Measurements from ENCODE around the gene SYCE1. TPM values are rescaled to one million over a fixed set of nuclear protein-coding genes. Genes with fewer than 3 reads are reported as not detected.
"Not testable (repeated sequence)": the region's sequence is repeated elsewhere in the genome, so short reads cannot be mapped to it uniquely, and the experiment has no call there.

Gene SYCE1
- total RNA-seq, 4 donors from 2014 or later = 5.9 TPM; not detected in 3

- Histone ChIP-seq H3K36me3 (no peaks in the 10 kb centered on the region), H3K4me3 (peak within 1 kb of the TSS; percentile 40), H3K27me3 (peaks cover 32% of the 10 kb centered on the region), H3K27ac (peak within 1 kb of the TSS; percentile 43), H3K4me1 (peaks cover 28% of the 10 kb centered on the region), H3K9me3 (no peaks in the 10 kb centered on the region)
- TF ChIP-seq EP300 (IDR thresholded peaks at IDR 0.05) = no peak
- TF ChIP-seq POLR2AphosphoS5 (IDR thresholded peaks at IDR 0.05) = no peak
- TF ChIP-seq POLR2A (IDR thresholded peaks at IDR 0.05) = no peak
- DNase-seq (ENCODE audit: low spot score in 2 of 2) = no peak
- WGBS = 66% methylated on average over 14 of the region's 16 CpGs
Measured at GRCh38 chr10:133526957-133527588, 38.3 kb downstream of the SYCE1 start, which contains the start of gene CYP2E1. TSS of gene CYP2E1 (plus strand) at chr10:133527363. CDS start at chr10:133527396, 33 bp downstream.

GRCh38 chr10:133525444-133525843 lies 39.9 kb downstream of the SYCE1 start:
- TF ChIP-seq POLR2AphosphoS5 (IDR thresholded peaks at IDR 0.05) = no peak
- no peak for TF ChIP-seq POLR2A (IDR thresholded peaks at IDR 0.05)
- no peak for TF ChIP-seq EP300 (IDR thresholded peaks at IDR 0.05)
- TF ChIP-seq CTCF (IDR thresholded peaks at IDR 0.05) = no peak
- H3K9me3 ChIP-seq = no peaks in the 10 kb centered on the region
- 94% methylated on average over 7 of the region's 7 CpGs for WGBS
- peaks cover 32% of the 10 kb centered on the region for H3K27me3 ChIP-seq
- no peaks in the 10 kb centered on the region for H3K36me3 ChIP-seq
- H3K27ac ChIP-seq = no peak overlapping the region
- DNase-seq (ENCODE audit: low spot score in 2 of 2) = no peak
- H3K4me1 ChIP-seq = peaks cover 30% of the 10 kb centered on the region
- no peak overlapping the region for H3K4me3 ChIP-seq

- Histone ChIP-seq H3K27ac (no peak overlapping the region), H3K36me3 (no peaks in the 10 kb centered on the region), H3K9me3 (no peaks in the 10 kb centered on the region), H3K4me3 (no peak overlapping the region), H3K27me3 (peaks cover 21% of the 10 kb centered on the region), H3K4me1 (peaks cover 26% of the 10 kb centered on the region)
- TF ChIP-seq CTCF (IDR thresholded peaks at IDR 0.05) = no peak
- TF ChIP-seq EP300 (IDR thresholded peaks at IDR 0.05) = no peak
- no peak for TF ChIP-seq POLR2AphosphoS5 (IDR thresholded peaks at IDR 0.05)
- WGBS = 93% methylated on average over 9 of the region's 9 CpGs
- DNase-seq (ENCODE audit: low spot score in 2 of 2) = no peak
Measured at GRCh38 chr10:133523631-133524203, 41.7 kb downstream of the SYCE1 start.

GRCh38 chr10:133520193-133520738 lies 45.1 kb downstream of the SYCE1 start:
- Histone ChIP-seq H3K36me3 (no peaks in the 10 kb centered on the region), H3K9me3 (no peaks in the 10 kb centered on the region), H3K4me1 (peaks cover 9% of the 10 kb centered on the region), H3K27me3 (no peaks in the 10 kb centered on the region), H3K27ac (no peak overlapping the region), H3K4me3 (peak overlapping the region; percentile 44)
- DNase-seq (ENCODE audit: low spot score in 2 of 2) = peak; percentile 81 to 86
- 1% methylated on average over 21 of the region's 33 CpGs for WGBS
- TF ChIP-seq EP300 (IDR thresholded peaks at IDR 0.05) (no peak), CTCF (IDR thresholded peaks at IDR 0.05) (peak; percentile 57 to 90)

- not testable (repeated sequence) for H3K9me3 ChIP-seq; H3K27ac ChIP-seq; H3K36me3 ChIP-seq; DNase-seq (ENCODE audit: low spot score in 2 of 2); H3K4me1 ChIP-seq; H3K27me3 ChIP-seq; H3K4me3 ChIP-seq
- WGBS = 88% methylated on average over 5 of the region's 5 CpGs
Measured at GRCh38 chr10:133518517-133518916, 46.9 kb downstream of the SYCE1 start.

- 70% methylated on average over 4 of the region's 4 CpGs for WGBS
- no peak overlapping the region for H3K27ac ChIP-seq
- peaks cover 9% of the 10 kb centered on the region for H3K4me1 ChIP-seq
- H3K4me3 ChIP-seq = no peak overlapping the region
- no peak for DNase-seq (ENCODE audit: low spot score in 2 of 2)
- no peaks in the 10 kb centered on the region for H3K27me3 ChIP-seq
- H3K9me3 ChIP-seq = no peaks in the 10 kb centered on the region
- no peak for TF ChIP-seq POLR2A (IDR thresholded peaks at IDR 0.05)
- no peak for TF ChIP-seq POLR2AphosphoS5 (IDR thresholded peaks at IDR 0.05)
- no peak for TF ChIP-seq CTCF (IDR thresholded peaks at IDR 0.05)
- TF ChIP-seq EP300 (IDR thresholded peaks at IDR 0.05) = no peak
- no peaks in the 10 kb centered on the region for H3K36me3 ChIP-seq
Measured at GRCh38 chr10:133516057-133516456, 49.3 kb downstream of the SYCE1 start.

Data from suprapubic skin (tissue), 4 donors.